Gastroesophageal sphincter (tissue), 4 donors: ENCODE results near the gene SLC35G6. TPM values are rescaled to one million over a fixed set of nuclear protein-coding genes. Genes with fewer than 3 reads are reported as not detected.

ENCODE experiments used
- ATAC-seq: fragments of 150-250 bp; one replicate; pipeline ENCODE4 v1.9.1; 2016; ENCODE audit warnings: mild to moderate bottlenecking, moderate library complexity
- H3K27ac ChIP-seq, 4 donors: fragments of 200-600 bp; sonication (generic) in 3 of 4; 1 replicate in 3 of 4; 2 replicates in 1 of 4; pipeline ENCODE4 v1.5.1; 2016 to 2019
- H3K27me3 ChIP-seq: fragments of 200-600 bp; sonication (generic); one replicate; pipeline ENCODE4 v1.5.1; 2019
- H3K36me3 ChIP-seq, 2 donors: fragments of 200-600 bp; sonication (generic); one replicate each; pipeline ENCODE4 v1.5.1; 2019; ENCODE audit warnings: control low read depth in 1 of 2
- H3K4me1 ChIP-seq, 3 donors: fragments of 200-600 bp; sonication (generic); 1 replicate in 2 of 3; 2 replicates in 1 of 3; pipeline ENCODE4 v1.5.1; 2016 to 2019; ENCODE audit warnings: control low read depth in 2 of 3
- H3K4me3 ChIP-seq, 2 donors: fragments of 200-600 bp; sonication (generic); one replicate each; pipeline ENCODE4 v1.5.1; 2019; ENCODE audit warnings: mild to moderate bottlenecking in 1 of 2, moderate library complexity in 1 of 2
- H3K9me3 ChIP-seq, 3 donors: fragments of 200-600 bp; sonication (generic); one replicate each; pipeline ENCODE4 v1.5.1; 2017 to 2019; ENCODE audit warnings: control low read depth in 2 of 3
- EP300 ChIP-seq: sonication (generic); formaldehyde crosslinking; IDR thresholded peaks from one replicate; pipeline ENCODE4 v1.6.1; 2017; ENCODE audit warnings: antibody characterized with exemption, mild to moderate bottlenecking
- POLR2A ChIP-seq, 2 donors: fragments of 450-650 bp; IDR thresholded peaks; one replicate each; pipeline ENCODE4 v1.6.1; 2017; ENCODE audit warnings: antibody characterized with exemption in 2 of 2, mild to moderate bottlenecking in 2 of 2, moderate library complexity in 1 of 2
- POLR2AphosphoS5 ChIP-seq: sonication (generic); formaldehyde crosslinking; IDR thresholded peaks from one replicate; pipeline ENCODE4 v1.6.1; 2017; ENCODE audit warnings: antibody characterized with exemption
- WGBS, 2 donors: methylation state at CpG; one replicate each; pipeline ENCODE4 v1.1.5; 2018; ENCODE audit warnings: low coverage in 1 of 2; 5-methylcytosine and 5-hydroxymethylcytosine counted together
- total RNA-seq, 4 donors: library from RNA; depleted of rRNA; stranded (reverse); fragments of >200 nt; gene quantifications; one replicate each; pipeline ENCODE4 v1.1.0, GENCODE V29; 2016
- TF ChIP-seq, protein P1 (sequence below), 4 experiments: fragments of 200-600 bp in 2 of 4; fragments of 450-650 bp in 2 of 4; sonication (generic) in 1 of 4; IDR thresholded peaks; one replicate each; pipeline ENCODE4 v1.5.1; 2017 to 2019; ENCODE audit warnings: antibody characterized with exemption in 4 of 4, mild to moderate bottlenecking in 2 of 4, moderate library complexity in 2 of 4

SLC35G6 gene
- total RNA-seq, 4 donors from 2014 or later = not detected

GRCh38 chr17:7475764-7476422 is 5.4 kb upstream of the SLC35G6 start:
- TF ChIP-seq, protein P1, sequence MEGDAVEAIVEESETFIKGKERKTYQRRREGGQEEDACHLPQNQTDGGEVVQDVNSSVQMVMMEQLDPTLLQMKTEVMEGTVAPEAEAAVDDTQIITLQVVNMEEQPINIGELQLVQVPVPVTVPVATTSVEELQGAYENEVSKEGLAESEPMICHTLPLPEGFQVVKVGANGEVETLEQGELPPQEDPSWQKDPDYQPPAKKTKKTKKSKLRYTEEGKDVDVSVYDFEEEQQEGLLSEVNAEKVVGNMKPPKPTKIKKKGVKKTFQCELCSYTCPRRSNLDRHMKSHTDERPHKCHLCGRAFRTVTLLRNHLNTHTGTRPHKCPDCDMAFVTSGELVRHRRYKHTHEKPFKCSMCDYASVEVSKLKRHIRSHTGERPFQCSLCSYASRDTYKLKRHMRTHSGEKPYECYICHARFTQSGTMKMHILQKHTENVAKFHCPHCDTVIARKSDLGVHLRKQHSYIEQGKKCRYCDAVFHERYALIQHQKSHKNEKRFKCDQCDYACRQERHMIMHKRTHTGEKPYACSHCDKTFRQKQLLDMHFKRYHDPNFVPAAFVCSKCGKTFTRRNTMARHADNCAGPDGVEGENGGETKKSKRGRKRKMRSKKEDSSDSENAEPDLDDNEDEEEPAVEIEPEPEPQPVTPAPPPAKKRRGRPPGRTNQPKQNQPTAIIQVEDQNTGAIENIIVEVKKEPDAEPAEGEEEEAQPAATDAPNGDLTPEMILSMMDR (IDR thresholded peaks at IDR 0.05) = no peak
- peak; percentile 61 for TF ChIP-seq POLR2AphosphoS5
- no peaks in the 10 kb centered on the region for H3K9me3 ChIP-seq
- no peaks in the 10 kb centered on the region for H3K27me3 ChIP-seq
- H3K36me3 ChIP-seq = no peaks in the 10 kb centered on the region
- H3K27ac ChIP-seq = peak overlapping the region; percentile 39 to 100 (median 100)
- ATAC-seq = peak; percentile 68
- peaks cover 4 to 89% (median 36%) of the 10 kb centered on the region in 3 donors for H3K4me1 ChIP-seq
- H3K4me3 ChIP-seq = no peak overlapping the region
- WGBS, 2 donors = 15 to 40% methylated on average over 5 to 15 of the region's 15 CpGs

- Histone ChIP-seq H3K4me3 (peak overlapping the region in 1 of 2 donors; percentile 100), H3K36me3 (no peaks in the 10 kb centered on the region), H3K27ac (peak overlapping the region; percentile 39 to 100 (median 100)), H3K4me1 (peaks cover 4 to 87% (median 36%) of the 10 kb centered on the region in 3 donors), H3K9me3 (no peaks in the 10 kb centered on the region), H3K27me3 (no peaks in the 10 kb centered on the region)
- 16 to 25% methylated on average over 2 to 3 of the region's 3 CpGs for WGBS, 2 donors
- TF ChIP-seq, protein P1 (IDR thresholded peaks at IDR 0.05) = no peak
- no peak for TF ChIP-seq EP300
- no peak for TF ChIP-seq POLR2A (IDR thresholded peaks at IDR 0.05)
- no peak for TF ChIP-seq POLR2AphosphoS5
- ATAC-seq = no peak
These were observed 4.8 kb upstream of the SLC35G6 start for GRCh38 chr17:7476494-7476893.

- Histone ChIP-seq H3K4me1 (peaks cover 4 to 87% (median 36%) of the 10 kb centered on the region in 3 donors), H3K27me3 (no peaks in the 10 kb centered on the region), H3K27ac (peak overlapping the region; percentile 99 to 100 (median 100)), H3K36me3 (no peaks in the 10 kb centered on the region), H3K9me3 (no peaks in the 10 kb centered on the region), H3K4me3 (peak overlapping the region; percentile 96 to 100)
- TF ChIP-seq, protein P1 (IDR thresholded peaks at IDR 0.05) = no peak
- no peak for TF ChIP-seq POLR2A (IDR thresholded peaks at IDR 0.05)
- no peak for TF ChIP-seq POLR2AphosphoS5
- TF ChIP-seq EP300 = no peak
- ATAC-seq = no peak
- no CpG with 5 or more reads among the region's 5 CpGs for WGBS, 2 donors
These were observed 4.3 kb upstream of the SLC35G6 start for GRCh38 chr17:7476951-7477350.

DNA sequence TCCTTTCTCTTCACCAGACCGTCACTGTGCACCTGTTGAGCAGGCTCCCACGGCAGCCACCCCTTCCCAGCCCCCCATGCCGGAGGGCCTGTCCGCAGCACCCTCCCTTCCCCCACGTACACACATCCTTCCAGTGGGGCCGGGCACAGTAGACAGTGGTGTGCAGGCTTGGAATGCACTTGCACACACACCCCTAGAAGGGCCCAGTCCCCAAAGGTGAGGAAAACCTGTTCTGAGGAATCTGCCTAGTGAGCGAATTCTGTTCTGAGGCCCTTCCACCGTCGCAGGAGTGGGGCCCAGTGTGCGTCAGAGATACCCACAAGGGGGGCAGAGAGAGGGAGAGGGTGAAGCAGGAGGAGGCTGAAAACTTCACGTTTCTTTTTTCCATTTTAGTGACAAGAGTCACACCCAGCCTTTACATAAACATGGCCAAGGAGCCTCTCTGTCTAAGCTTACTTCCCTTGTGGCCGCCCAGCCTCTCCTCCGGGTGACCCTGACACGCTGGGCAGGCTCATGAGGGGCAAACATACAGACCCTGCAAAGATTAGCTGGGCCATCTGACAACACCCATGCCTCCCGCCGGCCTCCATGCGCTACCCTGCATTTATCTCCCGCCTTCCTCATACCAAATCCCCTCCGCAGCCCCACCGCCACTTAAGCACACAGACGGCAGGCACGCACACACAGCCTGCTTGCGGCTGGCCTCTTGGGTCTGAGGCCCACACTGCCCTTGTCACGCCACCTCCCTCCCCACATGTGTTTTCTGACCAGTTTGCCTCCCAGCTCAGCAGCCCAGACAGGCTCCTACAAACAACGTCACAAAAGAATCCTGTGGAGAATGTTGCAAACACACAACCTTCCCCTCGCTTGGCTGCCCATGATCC is 3.6 kb upstream of the SLC35G6 start:
- H3K27ac ChIP-seq = peak overlapping the region; percentile 99 to 100 (median 100)
- 8 to 13% methylated on average over 11 to 20 of the region's 26 CpGs for WGBS, 2 donors
- H3K27me3 ChIP-seq = no peaks in the 10 kb centered on the region
- TF ChIP-seq POLR2A (IDR thresholded peaks at IDR 0.05) (peak; percentile 21 to 32), EP300 (no peak), POLR2AphosphoS5 (peak; percentile 30)
- TF ChIP-seq, protein P1 (IDR thresholded peaks at IDR 0.05) = no peak
- peaks cover 4 to 87% (median 37%) of the 10 kb centered on the region in 3 donors for H3K4me1 ChIP-seq
- peak; percentile 34 for ATAC-seq
- H3K4me3 ChIP-seq = peak overlapping the region; percentile 96 to 100
- no peaks in the 10 kb centered on the region for H3K36me3 ChIP-seq
- no peaks in the 10 kb centered on the region for H3K9me3 ChIP-seq
